ENCODE data around the gene SVIL.
A peak's percentile ranks its signal among the peaks of the same experiment; 100 is the strongest.

SVIL gene

GRCh38 chr10:29586509-29586908 lies 48.3 kb downstream of the SVIL start:
- Histone ChIP-seq H3F3A (ENCODE audit: insufficient read depth, low read length) (no peaks in the 10 kb centered on the region), H3K27me3 (replicated peaks; ENCODE audit: insufficient read depth, low read length) (no peaks in the 10 kb centered on the region), H3K9me2 (replicated peaks; ENCODE audit: insufficient read depth, low read length) (no peaks in the 10 kb centered on the region), H3K4me3 (ENCODE audit: low read length) (no peak overlapping the region), H2AFZ (ENCODE audit: low read length) (no peak overlapping the region), H4K20me1 (ENCODE audit: insufficient read depth, low read length) (no peaks in the 10 kb centered on the region), H3K36me3 (replicated peaks; ENCODE audit: insufficient read depth, low read length) (no peaks in the 10 kb centered on the region), H3K9me3 (replicated peaks; ENCODE audit: insufficient read depth, low read length) (no peaks in the 10 kb centered on the region), H3K9ac (ENCODE audit: low read length) (no peak overlapping the region), H3K27ac (ENCODE audit: low read length) (no peak overlapping the region), H3K4me2 (ENCODE audit: low read depth, low read length) (no peak overlapping the region), H3K79me2 (ENCODE audit: low read length) (no peaks in the 10 kb centered on the region), H3K4me1 (ENCODE audit: low read length) (no peaks in the 10 kb centered on the region)
- DNase-seq = no peak
- TF ChIP-seq EZH2 (optimal IDR thresholded peaks at IDR 0.05; ENCODE audit: low read depth, low read length) (no peak), EZH2phosphoT487 (IDR thresholded peaks at IDR 0.05; ENCODE audit: low read length) (no peak)
- TF ChIP-seq, protein P1, sequence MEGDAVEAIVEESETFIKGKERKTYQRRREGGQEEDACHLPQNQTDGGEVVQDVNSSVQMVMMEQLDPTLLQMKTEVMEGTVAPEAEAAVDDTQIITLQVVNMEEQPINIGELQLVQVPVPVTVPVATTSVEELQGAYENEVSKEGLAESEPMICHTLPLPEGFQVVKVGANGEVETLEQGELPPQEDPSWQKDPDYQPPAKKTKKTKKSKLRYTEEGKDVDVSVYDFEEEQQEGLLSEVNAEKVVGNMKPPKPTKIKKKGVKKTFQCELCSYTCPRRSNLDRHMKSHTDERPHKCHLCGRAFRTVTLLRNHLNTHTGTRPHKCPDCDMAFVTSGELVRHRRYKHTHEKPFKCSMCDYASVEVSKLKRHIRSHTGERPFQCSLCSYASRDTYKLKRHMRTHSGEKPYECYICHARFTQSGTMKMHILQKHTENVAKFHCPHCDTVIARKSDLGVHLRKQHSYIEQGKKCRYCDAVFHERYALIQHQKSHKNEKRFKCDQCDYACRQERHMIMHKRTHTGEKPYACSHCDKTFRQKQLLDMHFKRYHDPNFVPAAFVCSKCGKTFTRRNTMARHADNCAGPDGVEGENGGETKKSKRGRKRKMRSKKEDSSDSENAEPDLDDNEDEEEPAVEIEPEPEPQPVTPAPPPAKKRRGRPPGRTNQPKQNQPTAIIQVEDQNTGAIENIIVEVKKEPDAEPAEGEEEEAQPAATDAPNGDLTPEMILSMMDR (IDR thresholded peaks at IDR 0.05; ENCODE audit: low read length) = no peak

- peak; percentile 21 for DNase-seq
- Histone ChIP-seq H3K36me3 (replicated peaks; ENCODE audit: insufficient read depth, low read length) (no peaks in the 10 kb centered on the region), H3K27ac (ENCODE audit: low read length) (no peak overlapping the region), H4K20me1 (ENCODE audit: insufficient read depth, low read length) (no peaks in the 10 kb centered on the region), H3K9ac (ENCODE audit: low read length) (no peak overlapping the region), H2AFZ (ENCODE audit: low read length) (no peak overlapping the region), H3K27me3 (replicated peaks; ENCODE audit: insufficient read depth, low read length) (no peaks in the 10 kb centered on the region), H3K79me2 (ENCODE audit: low read length) (no peaks in the 10 kb centered on the region), H3K9me3 (replicated peaks; ENCODE audit: insufficient read depth, low read length) (no peaks in the 10 kb centered on the region), H3K9me2 (replicated peaks; ENCODE audit: insufficient read depth, low read length) (no peaks in the 10 kb centered on the region), H3K4me2 (ENCODE audit: low read depth, low read length) (no peak overlapping the region), H3K4me3 (ENCODE audit: low read length) (no peak overlapping the region), H3F3A (ENCODE audit: insufficient read depth, low read length) (no peaks in the 10 kb centered on the region), H3K4me1 (ENCODE audit: low read length) (no peaks in the 10 kb centered on the region)
- TF ChIP-seq EZH2phosphoT487 (IDR thresholded peaks at IDR 0.05; ENCODE audit: low read length) (no peak), EZH2 (optimal IDR thresholded peaks at IDR 0.05; ENCODE audit: low read depth, low read length) (no peak)
- TF ChIP-seq, protein P1 (IDR thresholded peaks at IDR 0.05; ENCODE audit: low read length) = no peak
These were observed 49.2 kb downstream of the SVIL start for GRCh38 chr10:29585488-29585976.

DNA sequence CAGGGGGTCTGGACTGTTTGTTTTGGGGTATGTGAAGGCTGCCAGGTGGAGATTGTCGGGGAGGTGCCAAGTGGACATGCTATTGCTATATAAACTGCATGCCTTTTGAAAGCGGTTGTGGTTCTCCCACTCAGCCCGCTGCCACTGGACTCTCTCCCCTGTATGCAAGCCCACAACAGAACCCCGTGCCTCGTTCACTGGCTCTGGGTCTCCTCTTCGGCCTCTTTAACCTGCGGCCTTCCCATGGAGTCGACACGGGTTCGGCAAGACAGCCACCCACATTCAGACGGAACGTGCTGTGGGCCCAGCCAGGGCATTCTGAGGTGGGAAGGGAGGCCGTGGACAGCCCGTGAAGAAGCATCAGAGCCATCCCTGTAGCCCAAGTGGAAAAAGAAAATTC lies 50.3 kb downstream of the SVIL start:
- H3K4me3 ChIP-seq (ENCODE audit: low read length) = no peak overlapping the region
- no peak overlapping the region for H3K4me2 ChIP-seq (ENCODE audit: low read depth, low read length)
- H3K27me3 ChIP-seq (replicated peaks; ENCODE audit: insufficient read depth, low read length) = no peaks in the 10 kb centered on the region
- H3K9me3 ChIP-seq (replicated peaks; ENCODE audit: insufficient read depth, low read length) = no peaks in the 10 kb centered on the region
- H3F3A ChIP-seq (ENCODE audit: insufficient read depth, low read length) = no peaks in the 10 kb centered on the region
- TF ChIP-seq, protein P1 (IDR thresholded peaks at IDR 0.05; ENCODE audit: low read length) = no peak
- no peak for TF ChIP-seq EZH2 (optimal IDR thresholded peaks at IDR 0.05; ENCODE audit: low read depth, low read length)
- no peak for TF ChIP-seq EZH2phosphoT487 (IDR thresholded peaks at IDR 0.05; ENCODE audit: low read length)
- H3K27ac ChIP-seq (ENCODE audit: low read length) = no peak overlapping the region
- H2AFZ ChIP-seq (ENCODE audit: low read length) = no peak overlapping the region
- H4K20me1 ChIP-seq (ENCODE audit: insufficient read depth, low read length) = no peaks in the 10 kb centered on the region
- no peaks in the 10 kb centered on the region for H3K9me2 ChIP-seq (replicated peaks; ENCODE audit: insufficient read depth, low read length)
- H3K9ac ChIP-seq (ENCODE audit: low read length) = no peak overlapping the region
- no peaks in the 10 kb centered on the region for H3K4me1 ChIP-seq (ENCODE audit: low read length)
- no peak for DNase-seq
- no peaks in the 10 kb centered on the region for H3K36me3 ChIP-seq (replicated peaks; ENCODE audit: insufficient read depth, low read length)
- H3K79me2 ChIP-seq (ENCODE audit: low read length) = no peaks in the 10 kb centered on the region

Measured in MM.1S (cell line).